ENCODE measurements around the gene SMIM1. TPM values are rescaled to one million over a fixed set of nuclear protein-coding genes. Genes with fewer than 3 reads are reported as not detected.
A peak's percentile ranks its signal among the peaks of the same experiment; 100 is the strongest.

The SMIM1 gene
- total RNA-seq, 1 donor from 2014 or later, result 2.1 TPM

DNA sequence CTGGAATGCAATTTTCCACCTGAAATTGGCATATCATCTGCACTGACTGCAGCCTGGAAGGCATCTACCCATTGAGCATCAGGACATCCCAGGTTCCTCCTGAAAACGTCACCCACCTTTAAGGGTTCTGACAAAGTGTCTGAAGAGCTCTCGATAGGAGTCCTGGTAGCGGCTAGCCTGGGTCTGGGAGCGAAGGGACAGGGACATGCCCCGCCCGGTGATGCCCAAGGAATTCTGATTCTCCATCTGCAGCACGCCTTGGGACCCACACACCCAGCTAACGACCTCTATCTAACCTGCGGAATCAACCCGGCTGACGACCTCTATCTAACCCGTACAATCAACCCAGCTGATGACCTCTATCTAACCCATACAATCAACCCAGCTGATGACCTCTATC, 33.6 kb upstream of the SMIM1 start:
- TF ChIP-seq CTCF (IDR thresholded peaks at IDR 0.05; ENCODE audit: unreplicated experiment), result no peak

DNA sequence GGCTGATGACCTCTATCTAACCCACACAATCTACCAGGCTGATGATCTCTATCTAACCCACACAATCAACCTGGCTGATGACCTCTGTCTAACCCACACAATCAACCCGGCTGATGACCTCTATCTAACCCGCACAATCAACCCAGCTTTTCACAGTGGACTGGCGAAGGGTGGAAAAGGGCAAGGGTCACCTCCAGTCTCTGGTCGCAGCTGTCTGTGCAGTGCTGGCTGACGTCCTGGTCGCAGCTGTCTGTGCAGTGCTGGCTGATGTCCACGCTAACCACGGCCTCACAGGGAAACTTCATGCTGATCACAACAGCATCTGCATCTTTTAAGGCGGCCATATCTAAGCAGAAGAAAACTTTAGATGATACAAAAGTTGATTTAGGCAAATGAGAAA, 32.5 kb upstream of the SMIM1 start:
- no peak for DNase-seq (ENCODE audit: low spot score)

More for the DNA sequence above, 33.6 kb upstream of the SMIM1 start:
- H3K4me1 Mint-ChIP-seq (ENCODE audit: unreplicated experiment), result peaks cover 2% of the 10 kb centered on the region
- H3K4me3 Mint-ChIP-seq (ENCODE audit: unreplicated experiment), result no peak overlapping the region
- no peak overlapping the region for H3K27ac Mint-ChIP-seq (ENCODE audit: unreplicated experiment)
- H3K27me3 Mint-ChIP-seq (ENCODE audit: unreplicated experiment), result no peaks in the 10 kb centered on the region
- H3K36me3 Mint-ChIP-seq (ENCODE audit: low read depth, unreplicated experiment), result peaks cover 10% of the 10 kb centered on the region
- no peaks in the 10 kb centered on the region for H3K9me3 Mint-ChIP-seq (ENCODE audit: unreplicated experiment)
- DNase-seq (ENCODE audit: low spot score), result no peak

GRCh38 chr1:3740752-3741151, 31.8 kb upstream of the SMIM1 start:
- no peak for TF ChIP-seq CTCF (IDR thresholded peaks at IDR 0.05; ENCODE audit: unreplicated experiment)
- Mint-ChIP-seq H3K9me3 (ENCODE audit: unreplicated experiment) (no peaks in the 10 kb centered on the region), H3K4me1 (ENCODE audit: unreplicated experiment) (peaks cover 9% of the 10 kb centered on the region), H3K27me3 (ENCODE audit: unreplicated experiment) (peaks cover under 1% of the 10 kb centered on the region), H3K27ac (ENCODE audit: unreplicated experiment) (no peak overlapping the region), H3K4me3 (ENCODE audit: unreplicated experiment) (no peak overlapping the region), H3K36me3 (ENCODE audit: low read depth, unreplicated experiment) (peaks cover 14% of the 10 kb centered on the region)
- no peak for DNase-seq (ENCODE audit: low spot score)

More for the DNA sequence above, 32.5 kb upstream of the SMIM1 start:
- peaks cover 11% of the 10 kb centered on the region for H3K36me3 Mint-ChIP-seq (ENCODE audit: low read depth, unreplicated experiment)
- TF ChIP-seq CTCF (IDR thresholded peaks at IDR 0.05; ENCODE audit: unreplicated experiment), result no peak
- H3K27ac Mint-ChIP-seq (ENCODE audit: unreplicated experiment), result no peak overlapping the region
- H3K27me3 Mint-ChIP-seq (ENCODE audit: unreplicated experiment), result no peaks in the 10 kb centered on the region
- no peaks in the 10 kb centered on the region for H3K9me3 Mint-ChIP-seq (ENCODE audit: unreplicated experiment)
- H3K4me1 Mint-ChIP-seq (ENCODE audit: unreplicated experiment), result peaks cover 2% of the 10 kb centered on the region
- H3K4me3 Mint-ChIP-seq (ENCODE audit: unreplicated experiment), result no peak overlapping the region

DNA sequence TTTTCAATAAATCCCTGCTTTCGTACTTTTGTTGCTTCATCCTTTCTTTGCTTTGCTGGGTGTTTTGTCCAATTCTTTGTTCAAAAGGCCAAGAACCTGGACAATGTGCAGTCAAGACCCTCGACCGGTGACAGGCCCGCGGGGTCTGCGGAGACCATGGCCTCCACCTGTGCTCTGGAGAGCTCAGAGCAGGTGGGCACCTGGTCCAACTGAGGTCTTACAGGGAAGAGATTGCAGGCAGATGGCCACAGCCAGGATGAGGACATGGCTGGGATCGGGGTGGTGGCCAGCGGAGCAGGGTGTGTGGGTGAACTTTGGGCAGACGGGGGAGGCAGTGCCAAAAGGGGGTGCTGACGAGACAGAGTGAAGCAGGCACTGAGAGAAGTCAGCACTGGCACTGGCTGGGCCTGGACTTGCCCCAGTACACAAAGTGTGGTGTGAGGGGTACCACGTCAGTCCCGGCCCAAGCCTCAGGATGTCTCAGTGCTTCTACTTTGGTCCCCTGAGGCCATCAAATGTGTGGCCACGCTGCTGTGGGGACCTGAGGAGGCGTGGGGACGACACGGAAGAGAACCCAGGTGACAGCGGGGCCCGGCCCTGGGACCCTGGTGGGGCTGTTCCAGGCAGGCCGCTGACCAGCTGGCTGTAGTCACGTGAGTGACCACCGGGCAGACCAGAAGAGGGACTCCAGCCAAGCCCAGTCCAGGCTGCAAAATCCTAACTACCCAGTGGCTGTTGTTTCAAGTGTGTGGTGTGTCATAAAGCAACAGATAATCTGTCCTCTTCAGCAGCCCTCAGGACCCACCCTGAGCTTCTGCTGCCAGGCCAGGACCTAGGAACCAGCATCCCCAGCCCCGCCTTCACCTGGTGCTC, 30.7 kb upstream of the SMIM1 start:
- TF ChIP-seq CTCF (IDR thresholded peaks at IDR 0.05; ENCODE audit: unreplicated experiment), result no peak
- Mint-ChIP-seq H3K4me3 (ENCODE audit: unreplicated experiment) (peak overlapping the region; percentile 80), H3K27me3 (ENCODE audit: unreplicated experiment) (peaks cover 4% of the 10 kb centered on the region), H3K9me3 (ENCODE audit: unreplicated experiment) (no peaks in the 10 kb centered on the region), H3K36me3 (ENCODE audit: low read depth, unreplicated experiment) (peaks cover 14% of the 10 kb centered on the region), H3K4me1 (ENCODE audit: unreplicated experiment) (peaks cover 17% of the 10 kb centered on the region), H3K27ac (ENCODE audit: unreplicated experiment) (no peak overlapping the region)
- no peak for DNase-seq (ENCODE audit: low spot score)

All from endothelial cell (in vitro differentiated cells).